ENCODE data around the gene TRAPPC2L. TPM values are rescaled to one million over a fixed set of nuclear protein-coding genes. Genes with fewer than 3 reads are reported as not detected.

Gene TRAPPC2L
- total RNA-seq, 5 donors from 2014 or later (not counting 1 experiment from before 2014, with no cell fraction given), result 45.6 to 61.1 (median 57.5) TPM

DNA sequence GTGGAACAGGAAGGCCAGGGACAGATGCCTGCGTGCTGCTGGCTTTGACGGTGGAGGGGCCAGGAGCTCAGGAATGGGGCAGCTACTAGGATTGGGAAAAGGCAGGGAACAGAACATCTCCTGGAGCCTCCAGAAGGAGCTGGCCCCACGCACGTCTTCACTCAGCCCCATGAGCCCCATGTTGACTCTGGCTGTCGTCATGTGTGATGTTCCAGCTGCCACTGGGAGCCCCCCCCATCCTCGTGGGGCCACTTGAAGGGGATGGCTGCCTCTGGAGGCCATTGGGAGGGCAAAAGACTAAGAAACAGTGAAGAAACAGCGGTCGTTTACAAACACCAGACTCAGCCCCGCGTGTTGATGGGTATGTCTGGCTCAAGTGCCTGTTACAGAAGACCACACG is 26.7 kb upstream of the TRAPPC2L start:
- Histone ChIP-seq H3K4me1 (ENCODE audit: control insufficient read depth in 1 of 2, extremely low read depth in 1 of 2, insufficient read depth in 2 of 2, low read length in 2 of 2) (no peaks in the 10 kb centered on the region), H3K27me3 (replicated peaks in 1 of 2; ENCODE audit: control insufficient read depth in 2 of 2, extremely low read depth in 1 of 2, insufficient read depth in 2 of 2, low read length in 1 of 2) (no peaks in the 10 kb centered on the region), H3K27ac (ENCODE audit: low read length) (no peak overlapping the region), H3K9me3 (no peaks in the 10 kb centered on the region), H3K4me3 (ENCODE audit: control insufficient read depth in 1 of 2, extremely low read depth in 1 of 2, low read length in 1 of 2) (no peak overlapping the region), H3K36me3 (ENCODE audit: control insufficient read depth in 2 of 2, extremely low read depth in 1 of 2, insufficient read depth in 1 of 2, low read length in 1 of 2) (peaks cover 7% of the 10 kb centered on the region in 2 donors)
- WGBS (ENCODE audit: insufficient coverage), result 91% methylated on average over 11 of the region's 11 CpGs
- Mint-ChIP-seq H3K27ac (no peak overlapping the region), H3K4me3 (no peak overlapping the region), H3K27me3 (no peaks in the 10 kb centered on the region), H3K9me3 (no peaks in the 10 kb centered on the region), H3K4me1 (no peaks in the 10 kb centered on the region), H3K36me3 (peaks cover 3% of the 10 kb centered on the region)
- CTCF ChIA-PET, result interaction anchor here in 1 of 2 donors (0.5 kb wide), 1 partner anchor 38 kb away, joined by 4 read pairs; no protein-coding TSS in a partner anchor
- DNase-seq (no peak), ATAC-seq (replicated peaks in 1 of 4) (no peak)
- POLR2A ChIA-PET, result no interaction called here

DNA sequence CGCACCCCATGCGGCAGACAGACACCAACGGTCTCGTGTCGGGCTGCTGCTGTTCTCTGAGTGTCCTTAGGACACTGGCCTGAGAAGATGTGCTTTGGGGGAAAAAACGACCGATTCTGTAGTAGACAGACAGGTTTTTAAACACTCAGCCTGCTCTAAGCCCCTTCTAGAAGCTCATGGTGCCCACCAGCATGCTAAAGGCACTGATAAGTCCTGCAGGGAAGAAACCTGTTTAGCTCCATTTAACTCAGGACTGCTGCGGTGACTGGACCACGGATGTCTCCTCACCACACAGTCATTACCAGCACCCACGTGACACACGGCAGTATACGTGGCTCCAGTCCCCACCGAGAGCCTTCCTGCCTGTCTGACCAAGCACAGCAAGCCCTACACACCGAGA is 26.1 kb upstream of the TRAPPC2L start:
- H3K4me3 ChIP-seq (ENCODE audit: control insufficient read depth in 1 of 2, extremely low read depth in 1 of 2, low read length in 1 of 2), result no peak overlapping the region
- Mint-ChIP-seq H3K4me3 (no peak overlapping the region), H3K9me3 (no peaks in the 10 kb centered on the region), H3K27ac (no peak overlapping the region), H3K4me1 (no peaks in the 10 kb centered on the region), H3K36me3 (peaks cover 3% of the 10 kb centered on the region), H3K27me3 (no peaks in the 10 kb centered on the region)
- ChIA-PET POLR2A (no interaction called here), CTCF (interaction anchor here in 1 of 2 donors (0.5 kb wide), 1 partner anchor 39 kb away, joined by 4 read pairs; no protein-coding TSS in a partner anchor)
- peaks cover 7% of the 10 kb centered on the region in 2 donors for H3K36me3 ChIP-seq (ENCODE audit: control insufficient read depth in 2 of 2, extremely low read depth in 1 of 2, insufficient read depth in 1 of 2, low read length in 1 of 2)
- H3K27ac ChIP-seq (ENCODE audit: low read length), result no peak overlapping the region
- WGBS (ENCODE audit: insufficient coverage), result 93% methylated on average over 10 of the region's 14 CpGs
- H3K9me3 ChIP-seq, result no peaks in the 10 kb centered on the region
- H3K4me1 ChIP-seq (ENCODE audit: control insufficient read depth in 1 of 2, extremely low read depth in 1 of 2, insufficient read depth in 2 of 2, low read length in 2 of 2), result no peaks in the 10 kb centered on the region
- no peak for ATAC-seq (replicated peaks in 1 of 4)
- H3K27me3 ChIP-seq (replicated peaks in 1 of 2; ENCODE audit: control insufficient read depth in 2 of 2, extremely low read depth in 1 of 2, insufficient read depth in 2 of 2, low read length in 1 of 2), result no peaks in the 10 kb centered on the region
- DNase-seq, result no peak

DNA sequence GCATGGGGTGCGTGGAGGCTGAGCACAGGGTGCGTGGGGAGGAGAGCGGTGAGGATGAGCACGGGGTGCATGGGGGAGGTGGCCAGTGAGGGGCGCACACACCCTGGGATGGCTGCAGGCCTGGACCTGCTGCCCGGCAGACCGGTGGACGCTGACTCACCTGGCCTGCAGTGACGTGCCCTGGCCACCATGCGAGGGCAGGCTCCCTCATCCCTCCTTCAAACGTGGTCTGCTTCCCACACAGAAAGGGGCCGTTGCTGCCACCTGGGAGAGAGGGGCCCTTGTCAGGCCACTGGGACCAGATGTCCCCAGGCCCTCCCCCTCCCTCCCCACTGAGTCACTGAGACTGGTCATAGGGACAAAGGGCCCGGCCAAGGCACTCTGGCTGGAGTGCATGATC is 25.1 kb upstream of the TRAPPC2L start:
- ATAC-seq (replicated peaks in 1 of 4) (no peak), DNase-seq (no peak)
- Mint-ChIP-seq H3K9me3 (no peaks in the 10 kb centered on the region), H3K4me1 (no peaks in the 10 kb centered on the region), H3K27me3 (no peaks in the 10 kb centered on the region), H3K4me3 (no peak overlapping the region), H3K27ac (no peak overlapping the region), H3K36me3 (peaks cover 3% of the 10 kb centered on the region)
- no peaks in the 10 kb centered on the region for H3K4me1 ChIP-seq (ENCODE audit: control insufficient read depth in 1 of 2, extremely low read depth in 1 of 2, insufficient read depth in 2 of 2, low read length in 2 of 2)
- no peak overlapping the region for H3K4me3 ChIP-seq (ENCODE audit: control insufficient read depth in 1 of 2, extremely low read depth in 1 of 2, low read length in 1 of 2)
- H3K27me3 ChIP-seq (replicated peaks in 1 of 2; ENCODE audit: control insufficient read depth in 2 of 2, extremely low read depth in 1 of 2, insufficient read depth in 2 of 2, low read length in 1 of 2), result no peaks in the 10 kb centered on the region
- H3K9me3 ChIP-seq, result no peaks in the 10 kb centered on the region
- peaks cover 5 to 7% of the 10 kb centered on the region in 2 donors for H3K36me3 ChIP-seq (ENCODE audit: control insufficient read depth in 2 of 2, extremely low read depth in 1 of 2, insufficient read depth in 1 of 2, low read length in 1 of 2)
- ChIA-PET POLR2A (no interaction called here), CTCF (no interaction called here)
- H3K27ac ChIP-seq (ENCODE audit: low read length), result no peak overlapping the region
- WGBS (ENCODE audit: insufficient coverage), result 92% methylated on average over 7 of the region's 13 CpGs

DNA sequence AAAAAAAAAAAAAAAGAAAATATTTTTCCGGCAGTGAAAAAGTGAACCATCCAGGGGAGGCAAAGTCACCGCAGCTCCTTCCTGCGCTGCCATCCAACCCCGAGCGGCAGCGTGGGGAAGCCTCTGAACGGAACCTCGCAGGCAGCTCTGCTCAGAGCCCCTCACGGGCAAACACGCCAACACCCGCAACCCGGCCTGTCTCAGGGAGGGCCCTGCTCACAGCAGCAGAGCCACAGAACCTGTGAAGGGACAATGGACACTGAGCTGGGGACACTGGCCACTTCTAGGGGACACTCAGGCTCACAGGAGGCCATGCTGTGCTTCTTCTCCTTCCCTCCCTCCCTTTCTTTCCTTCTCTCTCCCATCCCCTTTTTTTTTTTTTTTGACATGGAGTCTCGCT is 23.8 kb upstream of the TRAPPC2L start:
- DNase-seq (no peak), ATAC-seq (replicated peaks in 1 of 4) (no peak)
- ChIA-PET POLR2A (no interaction called here), CTCF (no interaction called here)
- Histone ChIP-seq H3K27ac (ENCODE audit: low read length) (no peak overlapping the region), H3K4me3 (ENCODE audit: control insufficient read depth in 1 of 2, extremely low read depth in 1 of 2, low read length in 1 of 2) (no peak overlapping the region), H3K36me3 (ENCODE audit: control insufficient read depth in 2 of 2, extremely low read depth in 1 of 2, insufficient read depth in 1 of 2, low read length in 1 of 2) (peaks cover 5 to 7% of the 10 kb centered on the region in 2 donors), H3K27me3 (replicated peaks in 1 of 2; ENCODE audit: control insufficient read depth in 2 of 2, extremely low read depth in 1 of 2, insufficient read depth in 2 of 2, low read length in 1 of 2) (no peaks in the 10 kb centered on the region), H3K4me1 (ENCODE audit: control insufficient read depth in 1 of 2, extremely low read depth in 1 of 2, insufficient read depth in 2 of 2, low read length in 2 of 2) (no peaks in the 10 kb centered on the region), H3K9me3 (no peaks in the 10 kb centered on the region)
- Mint-ChIP-seq H3K4me1 (no peaks in the 10 kb centered on the region), H3K36me3 (peaks cover 3% of the 10 kb centered on the region), H3K4me3 (no peak overlapping the region), H3K9me3 (no peaks in the 10 kb centered on the region), H3K27ac (no peak overlapping the region), H3K27me3 (no peaks in the 10 kb centered on the region)
- 99% methylated on average over 11 of the region's 13 CpGs for WGBS (ENCODE audit: insufficient coverage)

DNA sequence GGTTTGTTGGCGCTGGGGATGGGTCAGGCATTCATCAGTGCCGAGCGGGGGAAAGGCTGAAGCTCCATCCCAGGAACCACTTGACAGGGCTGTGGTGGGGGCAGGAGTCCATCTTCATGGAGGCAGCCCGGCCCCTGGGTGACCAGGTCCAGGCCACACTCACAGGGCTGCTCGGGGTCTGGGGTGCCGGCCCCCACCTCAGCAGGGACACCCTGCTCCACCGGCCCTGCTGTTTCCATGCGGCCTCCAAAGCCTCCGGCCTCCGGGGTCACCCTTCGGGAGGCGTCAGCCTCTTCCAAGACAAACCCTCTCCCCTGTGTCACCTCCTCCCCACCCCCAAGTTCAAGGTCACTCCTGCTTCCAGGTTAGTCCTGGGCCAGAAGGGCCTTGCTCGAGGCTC is 22.3 kb upstream of the TRAPPC2L start:
- H3K36me3 Mint-ChIP-seq, result peaks cover 3% of the 10 kb centered on the region
- no peaks in the 10 kb centered on the region for H3K27me3 Mint-ChIP-seq
- CTCF ChIA-PET, result interaction anchor here in 1 of 2 donors (0.7 kb wide), 1 partner anchor 336 kb away, joined by 7 read pairs; no protein-coding TSS in a partner anchor
- DNase-seq (no peak), ATAC-seq (replicated peaks in 1 of 4) (no peak)
- WGBS (ENCODE audit: insufficient coverage), result 95% methylated on average over 7 of the region's 13 CpGs
- H3K36me3 ChIP-seq (ENCODE audit: control insufficient read depth in 2 of 2, extremely low read depth in 1 of 2, insufficient read depth in 1 of 2, low read length in 1 of 2), result peaks cover 0 to 13% of the 10 kb centered on the region in 2 donors
- H3K4me1 ChIP-seq (ENCODE audit: control insufficient read depth in 1 of 2, extremely low read depth in 1 of 2, insufficient read depth in 2 of 2, low read length in 2 of 2), result no peaks in the 10 kb centered on the region
- H3K9me3 Mint-ChIP-seq, result no peaks in the 10 kb centered on the region
- no peak overlapping the region for H3K4me3 Mint-ChIP-seq
- no peaks in the 10 kb centered on the region for H3K27me3 ChIP-seq (replicated peaks in 1 of 2; ENCODE audit: control insufficient read depth in 2 of 2, extremely low read depth in 1 of 2, insufficient read depth in 2 of 2, low read length in 1 of 2)
- H3K27ac Mint-ChIP-seq, result no peak overlapping the region
- H3K9me3 ChIP-seq, result no peaks in the 10 kb centered on the region
- H3K27ac ChIP-seq (ENCODE audit: low read length), result no peak overlapping the region
- H3K4me1 Mint-ChIP-seq, result no peaks in the 10 kb centered on the region
- POLR2A ChIA-PET, result no interaction called here
- no peak overlapping the region for H3K4me3 ChIP-seq (ENCODE audit: control insufficient read depth in 1 of 2, extremely low read depth in 1 of 2, low read length in 1 of 2)

DNA sequence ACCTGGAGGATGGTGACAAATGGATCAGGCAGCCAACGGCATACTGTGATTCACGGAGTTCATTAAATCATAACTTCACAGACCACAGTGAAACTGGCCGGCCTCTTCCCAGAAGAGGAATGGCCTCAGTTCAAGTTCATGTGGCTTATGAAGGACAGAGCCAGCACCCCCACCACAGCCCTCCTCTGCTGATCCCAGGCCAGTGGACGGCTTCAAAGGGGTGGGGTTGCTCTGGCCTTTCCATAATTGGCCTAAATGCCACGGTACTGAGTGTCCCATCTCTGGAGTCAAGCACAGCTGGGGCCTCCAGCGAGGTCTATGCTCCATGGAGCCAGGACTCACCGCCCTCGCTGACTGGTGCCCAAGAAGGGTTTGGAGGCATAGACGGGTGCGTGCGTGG is 21.5 kb upstream of the TRAPPC2L start:
- H3K36me3 ChIP-seq (ENCODE audit: control insufficient read depth in 2 of 2, extremely low read depth in 1 of 2, insufficient read depth in 1 of 2, low read length in 1 of 2), result peaks cover 0 to 20% of the 10 kb centered on the region in 2 donors
- no peaks in the 10 kb centered on the region for H3K4me1 ChIP-seq (ENCODE audit: control insufficient read depth in 1 of 2, extremely low read depth in 1 of 2, insufficient read depth in 2 of 2, low read length in 2 of 2)
- ATAC-seq (replicated peaks in 1 of 4) (no peak), DNase-seq (no peak)
- Mint-ChIP-seq H3K27me3 (no peaks in the 10 kb centered on the region), H3K27ac (no peak overlapping the region), H3K36me3 (peaks cover 7% of the 10 kb centered on the region), H3K9me3 (no peaks in the 10 kb centered on the region), H3K4me3 (no peak overlapping the region), H3K4me1 (no peaks in the 10 kb centered on the region)
- H3K27ac ChIP-seq (ENCODE audit: low read length), result no peak overlapping the region
- no peak overlapping the region for H3K4me3 ChIP-seq (ENCODE audit: control insufficient read depth in 1 of 2, extremely low read depth in 1 of 2, low read length in 1 of 2)
- H3K27me3 ChIP-seq (replicated peaks in 1 of 2; ENCODE audit: control insufficient read depth in 2 of 2, extremely low read depth in 1 of 2, insufficient read depth in 2 of 2, low read length in 1 of 2), result no peaks in the 10 kb centered on the region
- POLR2A ChIA-PET, result no interaction called here
- CTCF ChIA-PET, result no interaction called here
- H3K9me3 ChIP-seq, result no peaks in the 10 kb centered on the region
- WGBS (ENCODE audit: insufficient coverage), result 96% methylated on average over 11 of the region's 11 CpGs

DNA sequence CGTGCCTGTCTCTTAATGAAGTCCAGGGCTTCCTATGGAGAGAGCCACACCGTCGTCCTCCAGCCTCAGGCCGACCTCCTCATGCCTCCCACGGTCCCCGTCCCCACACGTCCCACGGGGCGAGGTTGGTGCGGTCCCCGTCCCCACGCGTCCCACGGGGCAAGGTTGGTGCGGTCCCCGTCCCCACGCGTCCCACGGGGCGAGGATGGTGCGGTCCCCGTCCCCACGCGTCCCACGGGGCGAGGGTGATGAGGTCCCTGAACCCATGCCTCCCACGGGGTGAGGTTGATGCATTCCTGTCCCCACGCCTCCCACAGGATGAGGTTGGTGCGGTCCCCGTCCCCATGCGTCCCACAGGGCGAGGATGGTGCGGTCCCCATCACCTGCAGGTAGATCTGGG is 21.1 kb upstream of the TRAPPC2L start:
- Mint-ChIP-seq H3K27me3 (no peaks in the 10 kb centered on the region), H3K9me3 (no peaks in the 10 kb centered on the region), H3K4me1 (no peaks in the 10 kb centered on the region), H3K27ac (no peak overlapping the region), H3K36me3 (peaks cover 7% of the 10 kb centered on the region), H3K4me3 (no peak overlapping the region)
- Histone ChIP-seq H3K27ac (ENCODE audit: low read length) (no peak overlapping the region), H3K9me3 (no peaks in the 10 kb centered on the region), H3K36me3 (ENCODE audit: control insufficient read depth in 2 of 2, extremely low read depth in 1 of 2, insufficient read depth in 1 of 2, low read length in 1 of 2) (peaks cover 0 to 24% of the 10 kb centered on the region in 2 donors), H3K4me3 (ENCODE audit: control insufficient read depth in 1 of 2, extremely low read depth in 1 of 2, low read length in 1 of 2) (no peak overlapping the region), H3K27me3 (replicated peaks in 1 of 2; ENCODE audit: control insufficient read depth in 2 of 2, extremely low read depth in 1 of 2, insufficient read depth in 2 of 2, low read length in 1 of 2) (no peaks in the 10 kb centered on the region), H3K4me1 (ENCODE audit: control insufficient read depth in 1 of 2, extremely low read depth in 1 of 2, insufficient read depth in 2 of 2, low read length in 2 of 2) (no peaks in the 10 kb centered on the region)
- WGBS (ENCODE audit: insufficient coverage), result 94% methylated on average over 28 of the region's 33 CpGs
- no peak for DNase-seq
- POLR2A ChIA-PET, result no interaction called here
- CTCF ChIA-PET, result no interaction called here
- ATAC-seq (replicated peaks in 1 of 4), result no peak

All from T-cell (primary cell).